GM18873 (cell line): ENCODE results near the gene TP53.
"Not testable (repeated sequence)": the region's sequence is repeated elsewhere in the genome, so short reads cannot be mapped to it uniquely, and the experiment has no call there.

Experiments
- ATAC-seq: cut with Tn5 transposase; IDR thresholded peaks from one replicate; pipeline ENCODE4 v1.9.1; 2021; ENCODE audit warnings: mild to moderate bottlenecking, moderate library complexity, moderate number of reproducible peaks; ENCODE audit not compliant: unreplicated experiment, low FRiP score

Gene TP53

DNA sequence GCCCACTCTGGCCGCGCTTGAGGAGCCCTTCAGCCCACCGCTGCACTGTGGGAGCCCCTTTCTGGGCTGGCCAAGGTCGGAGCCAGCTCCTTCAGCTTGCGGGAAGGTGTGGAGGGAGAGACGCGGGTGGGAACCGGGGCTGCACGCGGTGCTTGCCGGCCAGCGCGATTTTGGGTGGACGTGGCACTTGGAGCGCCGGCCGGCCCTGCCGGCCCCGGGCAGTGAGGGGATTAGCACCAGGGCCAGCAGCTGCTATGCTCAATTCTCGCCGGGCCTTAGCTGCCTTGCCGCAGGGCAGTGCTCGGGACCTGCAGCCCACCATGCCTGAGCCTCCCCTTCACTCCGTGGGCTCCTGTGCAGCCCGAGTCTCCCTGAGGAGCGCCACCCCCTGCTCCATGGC lies 46.5 kb downstream of the TP53 start:
- no peak for ATAC-seq

DNA sequence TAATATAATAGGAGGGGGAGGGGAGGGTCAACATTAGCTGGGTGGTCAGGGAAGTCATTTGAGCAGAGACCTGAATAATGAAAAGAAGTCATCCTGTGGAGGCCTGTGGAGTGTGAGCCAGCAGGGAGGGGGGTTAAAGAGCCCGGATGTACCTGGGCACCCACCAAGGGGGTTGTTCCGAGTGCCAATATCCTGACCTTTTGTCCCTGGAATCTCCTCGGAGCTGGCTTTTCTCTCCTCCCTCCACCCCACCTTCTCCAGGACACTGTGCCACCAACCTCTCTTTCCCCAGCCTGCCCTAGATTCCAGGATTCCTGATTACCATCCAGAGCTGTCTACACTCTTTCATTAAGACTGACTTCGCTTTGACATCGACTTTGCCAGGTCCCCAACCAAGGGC lies 51.1 kb downstream of the TP53 start:
- ATAC-seq = no peak

DNA sequence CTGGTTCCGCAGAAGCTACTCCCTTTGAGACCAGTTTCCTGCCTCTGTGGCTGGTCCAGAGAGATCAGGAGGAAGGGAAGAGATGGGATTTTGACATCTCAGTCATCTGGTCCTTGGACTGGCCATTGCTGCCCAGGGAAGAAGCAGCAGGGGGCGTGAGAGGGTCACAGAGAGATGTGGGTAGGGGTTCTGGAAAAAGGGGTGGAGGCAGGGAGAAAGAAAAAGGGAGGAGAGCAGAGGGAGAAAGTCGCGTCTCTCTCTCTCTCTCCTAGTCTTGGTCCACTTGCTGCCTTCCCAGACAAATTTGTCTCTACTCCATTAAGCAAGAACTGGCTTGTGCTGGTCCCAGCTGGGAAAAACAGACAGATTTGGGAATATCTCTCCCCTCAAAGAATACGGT lies 52.9 kb downstream of the TP53 start:
- no peak for ATAC-seq

DNA sequence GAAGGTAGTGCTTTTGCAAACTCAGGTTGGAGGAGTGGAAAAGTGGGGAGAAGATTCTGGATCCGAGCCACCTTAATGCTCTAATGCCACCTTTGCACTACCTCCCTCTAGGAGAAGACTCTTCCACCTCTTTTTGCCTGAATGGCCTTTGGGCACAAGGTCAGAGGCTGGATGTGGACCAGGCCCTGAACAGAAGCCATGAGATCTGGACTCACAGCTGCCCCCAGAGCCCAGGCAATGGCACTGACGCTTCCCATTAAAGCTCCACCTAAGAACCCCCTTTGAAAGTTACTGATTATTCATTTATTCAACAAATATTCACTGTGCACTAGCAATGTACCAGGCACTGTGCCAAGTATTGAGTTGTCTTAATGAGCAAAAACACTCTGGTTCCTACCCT lies 54.2 kb downstream of the TP53 start:
- ATAC-seq = no peak

DNA sequence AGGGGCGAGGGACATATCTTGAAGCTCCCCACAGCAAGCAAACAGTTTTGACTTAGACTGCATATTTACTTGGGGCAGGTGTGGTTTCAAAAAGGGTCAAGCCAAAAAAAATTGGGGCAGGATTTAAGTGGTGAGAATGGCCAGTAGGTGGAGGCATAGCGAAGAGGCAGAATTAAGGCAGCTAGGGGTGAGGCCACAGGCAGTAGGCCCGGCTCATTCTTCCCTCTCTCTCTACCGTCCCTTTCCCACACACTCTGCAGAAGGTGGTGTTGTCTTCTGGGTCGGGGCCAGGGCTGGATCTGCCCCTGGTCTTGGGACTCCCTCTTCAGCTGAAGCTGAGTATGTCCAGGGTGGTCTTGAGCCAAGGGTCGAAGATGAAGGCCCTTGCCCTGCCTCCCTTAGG lies 54.8 kb downstream of the TP53 start:
- no peak for ATAC-seq

DNA sequence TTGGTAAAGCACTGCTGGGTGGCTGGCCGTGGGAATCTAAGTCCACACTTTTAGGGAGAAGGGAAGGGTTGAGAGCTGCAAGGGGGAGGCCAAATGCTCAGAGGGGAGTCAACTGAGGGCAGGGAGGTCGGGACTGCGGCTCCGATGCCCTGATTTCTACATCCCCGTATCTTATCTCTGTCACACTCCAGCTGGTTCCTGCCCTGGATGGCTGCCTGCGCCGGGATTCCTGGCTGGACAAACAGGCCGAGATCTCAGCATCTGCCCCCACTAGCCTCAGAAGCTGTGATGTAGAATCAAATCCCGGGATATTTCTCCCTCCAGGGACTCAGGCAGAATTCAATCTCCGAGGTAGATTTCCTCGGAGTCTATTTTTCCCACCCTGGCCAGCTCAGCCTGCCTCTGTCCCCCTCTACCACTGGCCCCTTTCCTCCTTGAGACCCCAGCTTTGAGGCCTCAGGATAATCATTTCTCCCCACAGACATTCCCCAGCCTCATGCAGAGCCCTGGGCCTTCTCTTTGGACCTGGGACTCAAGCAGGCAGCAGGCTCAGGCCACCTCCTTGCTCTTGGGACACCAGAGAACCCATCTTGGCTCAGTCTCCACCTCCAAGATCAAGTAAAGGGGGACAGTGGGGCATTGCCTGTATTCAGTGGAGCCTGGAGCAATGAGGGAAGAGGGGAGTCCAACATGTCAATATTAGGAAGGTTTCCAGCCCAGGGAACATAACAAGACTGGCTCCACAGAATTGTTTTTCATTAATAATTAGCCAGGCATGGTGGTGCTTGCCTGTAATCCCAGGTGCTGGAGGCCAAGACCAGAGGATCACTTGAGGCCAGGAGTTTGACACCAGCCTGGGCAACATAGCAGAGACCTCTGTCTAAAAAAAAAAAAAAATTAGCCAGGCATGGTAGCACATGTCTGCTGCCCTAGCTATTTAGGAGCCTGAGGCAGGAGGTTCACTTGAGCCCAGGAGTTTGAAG lies 55.6 kb downstream of the TP53 start:
- ATAC-seq = no peak

DNA sequence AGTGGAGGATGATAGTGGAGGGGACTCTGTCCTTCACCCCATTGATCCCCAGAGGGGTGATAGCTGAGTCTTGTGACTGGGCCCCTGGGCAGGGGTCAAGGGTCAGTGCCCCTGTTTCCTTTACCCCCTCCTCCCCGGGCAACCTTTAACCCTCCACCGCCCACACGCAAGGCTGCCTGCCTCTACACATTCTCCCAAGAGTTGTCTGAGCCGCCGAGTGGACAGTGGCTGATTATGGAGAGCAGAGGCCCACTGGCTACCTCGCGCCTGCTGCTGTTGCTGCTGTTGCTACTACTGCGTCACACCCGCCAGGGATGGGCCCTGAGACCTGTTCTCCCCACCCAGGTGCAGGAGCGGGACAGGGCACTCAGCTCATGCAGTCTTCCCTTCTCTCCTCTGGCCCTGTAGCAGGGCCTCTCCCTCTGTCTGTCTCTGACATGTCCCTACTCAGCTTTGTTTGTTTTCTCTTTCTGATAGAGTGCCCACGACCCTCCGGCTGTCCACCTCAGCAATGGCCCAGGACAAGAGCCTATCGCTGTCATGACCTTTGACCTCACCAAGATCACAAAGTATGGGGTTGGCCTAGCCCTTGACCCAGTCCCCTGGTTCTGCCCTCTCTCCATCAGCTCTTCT lies 57.2 kb downstream of the TP53 start, which contains the start of gene SHBG:
Gene SHBG, plus strand, starts transcription at position 197 of the 633 bp plus-strand sequence. Its CDS starts 38 bp downstream, at position 235.
- ATAC-seq = no peak

DNA sequence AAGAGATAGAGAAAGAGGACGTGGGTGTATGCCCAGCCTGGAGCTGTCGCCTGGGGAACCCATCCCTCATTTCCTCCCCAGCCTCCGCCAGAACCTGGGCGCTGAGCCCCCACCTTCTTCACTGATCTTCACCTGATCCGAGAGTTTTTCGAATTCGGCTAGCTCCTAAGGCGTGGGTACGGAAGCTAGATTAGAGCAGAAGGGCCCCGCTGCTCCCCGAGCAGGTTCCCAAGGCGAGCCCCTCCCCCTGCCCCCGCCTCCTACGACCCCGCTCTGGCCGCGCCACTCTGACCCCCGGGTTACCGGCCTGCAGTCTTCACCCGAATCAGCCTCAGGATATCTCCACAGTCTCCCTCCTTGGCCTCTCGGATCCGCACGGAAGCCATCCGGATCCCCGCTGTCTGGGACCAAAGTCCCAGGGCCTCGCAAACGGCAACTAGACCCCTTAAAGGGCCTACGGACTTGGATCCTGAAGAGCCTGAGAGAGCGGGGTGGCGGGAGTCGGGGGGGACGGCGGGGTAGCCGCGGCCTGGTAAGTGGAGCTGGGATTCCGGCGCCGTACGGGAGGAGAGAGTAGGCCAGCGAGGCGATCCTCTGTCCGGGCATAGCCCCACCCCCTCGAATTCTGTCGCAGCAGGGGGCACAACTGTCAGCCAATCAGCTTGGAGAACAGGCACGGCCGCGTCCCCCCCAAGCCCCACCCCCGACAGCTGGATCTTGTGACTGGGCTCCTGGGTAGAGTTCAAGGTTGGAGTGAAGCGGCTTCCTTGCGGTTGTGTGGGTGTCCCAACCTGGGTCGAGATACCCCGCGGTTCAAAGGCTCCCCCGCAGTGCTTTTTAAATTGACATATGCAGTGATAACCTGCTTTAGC lies 59.8 kb downstream of the TP53 start, which contains the start of gene SAT2:
Gene SAT2, minus strand, starts transcription at position 572 of the 872 bp plus-strand sequence. Its CDS starts 186 bp downstream, at position 386.
- ATAC-seq = peak; percentile 68

DNA sequence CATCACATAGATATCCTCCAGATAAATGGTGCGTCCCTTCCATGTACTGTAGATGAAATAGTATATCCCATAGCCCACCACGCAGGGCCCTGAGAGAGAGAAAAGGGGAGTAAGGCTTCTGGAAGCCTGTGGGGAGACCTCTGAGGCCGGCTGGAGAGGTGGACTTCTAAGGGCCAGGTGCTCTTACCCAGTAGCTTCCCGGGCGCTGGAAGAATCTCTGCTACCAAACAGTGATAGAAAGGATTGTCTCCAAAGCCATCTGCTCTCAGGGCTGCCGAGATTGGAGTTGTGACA lies 60.4 kb downstream of the TP53 start:
- ATAC-seq = no peak

DNA sequence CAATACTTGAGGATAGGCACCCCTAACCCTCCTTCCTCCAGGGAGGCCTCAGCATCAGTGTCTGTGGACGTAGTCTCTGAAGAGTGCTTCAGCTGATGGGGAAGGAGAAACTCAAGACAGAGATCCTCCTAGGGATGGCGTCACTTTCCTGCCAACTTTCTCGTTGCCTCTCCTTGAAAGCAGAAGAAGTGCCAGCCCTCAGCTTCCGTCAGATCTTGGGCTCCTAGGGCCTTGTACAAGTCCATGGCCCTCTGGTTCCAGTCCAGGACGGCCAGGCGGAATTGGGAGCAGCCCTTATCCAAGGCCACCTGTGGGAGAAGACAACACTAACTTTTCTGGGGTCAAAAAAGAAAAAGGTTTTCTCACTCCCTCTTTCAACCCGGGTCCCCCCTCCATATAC lies 61.0 kb downstream of the TP53 start:
- no peak for ATAC-seq

DNA sequence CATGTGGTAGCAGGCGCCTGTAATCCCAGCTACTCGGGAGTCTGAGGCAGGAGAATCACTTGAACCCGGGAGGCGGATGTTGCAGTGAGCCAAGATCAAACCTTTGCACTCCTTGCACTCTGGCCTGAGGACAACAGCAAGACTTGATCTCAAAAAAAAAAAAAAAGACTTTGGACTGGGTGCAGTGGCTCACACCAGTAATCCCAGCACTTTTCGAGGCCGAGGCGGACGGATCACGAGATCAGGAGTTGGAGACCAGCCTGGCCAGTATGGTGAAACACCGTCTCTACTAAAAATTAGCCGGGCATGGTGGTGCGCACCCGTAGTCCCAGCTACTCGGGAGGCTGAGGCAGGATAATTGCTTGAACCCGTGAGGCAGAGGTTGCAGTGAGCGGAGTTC lies 61.5 kb downstream of the TP53 start:
- not testable (repeated sequence) for ATAC-seq

DNA sequence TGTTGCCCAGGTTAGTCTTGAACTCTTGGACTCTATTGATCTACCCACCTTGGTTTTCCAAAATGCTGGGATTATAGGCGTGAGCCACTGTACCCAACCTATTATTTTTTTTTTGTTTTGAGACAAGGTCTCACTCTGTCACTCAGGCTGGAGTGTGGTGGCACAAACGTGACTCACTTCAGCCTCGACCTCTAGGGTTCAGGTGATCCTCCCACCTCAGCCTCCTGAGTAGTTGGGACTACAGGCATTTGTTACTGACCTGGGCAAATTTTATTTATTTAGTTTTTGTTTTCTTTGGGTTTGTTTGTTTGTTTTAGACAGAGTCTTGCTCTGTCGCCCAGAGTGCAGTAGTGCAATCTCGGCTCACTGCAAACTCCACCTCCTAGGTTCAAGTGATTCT lies 63.6 kb downstream of the TP53 start:
- ATAC-seq = no peak

DNA sequence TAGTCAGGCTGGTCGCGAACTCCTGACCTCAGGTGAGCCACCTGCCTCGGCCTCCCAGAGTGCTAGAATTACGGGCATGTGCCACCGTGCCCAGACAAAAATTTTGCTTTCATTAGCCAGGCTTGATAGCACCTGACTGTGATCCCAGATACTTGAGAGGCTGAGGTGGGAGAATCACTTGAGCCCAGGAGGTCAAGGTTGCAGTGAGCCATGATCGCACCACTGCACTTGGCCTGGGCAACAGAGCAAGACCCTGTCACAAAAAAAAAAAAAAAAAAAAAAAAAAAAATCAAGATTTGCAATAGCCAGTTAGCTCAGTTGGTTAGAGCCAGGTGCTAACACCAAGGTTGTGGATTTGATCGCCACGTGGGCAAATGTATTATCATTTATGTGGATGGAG lies 66.5 kb downstream of the TP53 start:
- ATAC-seq = no peak

DNA sequence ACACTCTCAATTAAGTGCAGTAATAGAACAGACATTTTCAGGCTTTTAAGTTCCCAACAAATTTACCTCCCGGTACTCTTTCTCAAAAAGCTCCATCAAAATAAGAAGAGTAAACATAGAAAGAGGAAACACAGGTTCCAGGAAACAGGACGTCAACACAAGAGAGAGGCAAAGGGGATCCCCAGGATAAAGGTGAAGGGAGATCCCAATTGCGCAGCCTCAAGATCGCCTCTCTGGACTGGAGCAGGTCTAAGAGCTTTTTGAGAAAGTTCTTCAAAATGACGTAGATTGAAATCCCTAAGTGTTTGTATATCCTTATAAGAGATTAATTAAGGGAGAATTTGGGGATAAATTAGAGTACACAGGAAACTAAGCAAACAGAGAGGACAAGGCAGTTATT lies 68.7 kb downstream of the TP53 start:
- ATAC-seq = no peak
